SK-N-SH (cell line): Measurements from ENCODE around the gene ZNF439. TPM values are rescaled to one million over a fixed set of nuclear protein-coding genes. Genes with fewer than 3 reads are reported as not detected.

Experiments
- CTCF ChIA-PET: fragments of 300-600, 350-600 bp; formaldehyde crosslinking; extraction: SDS; loops from one replicate; lab custom pipeline; 2021; lab: Yijun Ruan, JAX
- POLR2A ChIA-PET: fragments of 350-600 bp; sonication (Branson Sonifier 250); formaldehyde crosslinking; extraction: SDS; loops from one replicate; lab custom pipeline; 2020; ENCODE audit warnings: antibody characterized with exemption, inconsistent platforms; lab: Yijun Ruan, JAX
- DNase-seq: peaks from one replicate; pipeline ENCODE4 v3.0.0; 2012
- H2AFZ ChIP-seq: fragments of 200-600 bp; sonication (generic); 2 replicates; pipeline ENCODE4 v1.8.1; 2016; ENCODE audit warnings: antibody characterized with exemption, mild to moderate bottlenecking, low read depth
- H3F3A ChIP-seq: fragments of 200-600 bp; sonication (generic); replicated peaks from 2 replicates; pipeline ENCODE3; 2016; ENCODE audit warnings: antibody characterized with exemption, mild to moderate bottlenecking; ENCODE audit not compliant: insufficient read depth
- H3K27ac ChIP-seq, 2 experiments: fragments of 200-500 bp in 1 of 2; fragments of 200-600 bp in 1 of 2; sonication (Bioruptor generic) in 1 of 2; sonication (generic), shearing (Covaris generic) in 1 of 2; 2 replicates each; pipeline versions ENCODE4 v1.5.1 to v1.6.1; 2014 to 2016; ENCODE audit warnings: low read depth in 2 of 2, inconsistent platforms in 1 of 2, low read length in 1 of 2, mild to moderate bottlenecking in 1 of 2, mixed read lengths in 1 of 2
- H3K27me3 ChIP-seq: fragments of 200-600 bp; sonication (generic), shearing (Covaris generic); 2 replicates; pipeline ENCODE4 v1.6.1; 2016; ENCODE audit warnings: mixed run types; ENCODE audit not compliant: insufficient read depth
- H3K36me3 ChIP-seq, 2 experiments: fragments of 200-500 bp in 1 of 2; fragments of 200-600 bp in 1 of 2; sonication (Bioruptor generic) in 1 of 2; sonication (generic) in 1 of 2; replicated peaks in 1 of 2; 2 replicates each; pipeline versions ENCODE3 to v1.5.1; 2014 to 2016; ENCODE audit warnings: low read length in 1 of 2, mild to moderate bottlenecking in 1 of 2; ENCODE audit not compliant: insufficient read depth in 2 of 2, control insufficient read depth in 1 of 2
- H3K4me1 ChIP-seq, 2 experiments: fragments of 200-500 bp in 1 of 2; fragments of 200-600 bp in 1 of 2; sonication (Bioruptor generic) in 1 of 2; sonication (generic), shearing (Covaris generic) in 1 of 2; 2 replicates each; pipeline versions ENCODE4 v1.5.1 to v1.6.1; 2014 to 2016; ENCODE audit warnings: low read depth in 1 of 2, low read length in 1 of 2, mixed run types in 1 of 2; ENCODE audit not compliant: insufficient read depth in 2 of 2, control insufficient read depth in 1 of 2
- H3K4me2 ChIP-seq: fragments of 200-600 bp; sonication (generic), shearing (Covaris generic); 2 replicates; pipeline ENCODE4 v1.6.1; 2017; ENCODE audit warnings: mixed run types
- H3K4me3 ChIP-seq, 2 experiments: fragments of 200-500 bp in 1 of 2; fragments of 200-600 bp in 1 of 2; sonication (Bioruptor generic) in 1 of 2; sonication (generic), shearing (Covaris generic) in 1 of 2; 2 replicates each; pipeline versions ENCODE4 v1.5.1 to v1.8.1; 2014 to 2016; ENCODE audit warnings: low read depth in 2 of 2, inconsistent platforms in 1 of 2, low read length in 1 of 2, mild to moderate bottlenecking in 1 of 2, mixed read lengths in 1 of 2, moderate library complexity in 1 of 2
- H3K79me2 ChIP-seq: fragments of 200-600 bp; sonication (generic); 2 replicates; pipeline ENCODE4 v1.8.1; 2017; ENCODE audit warnings: mild to moderate bottlenecking; ENCODE audit not compliant: insufficient read depth
- H3K9ac ChIP-seq: fragments of 200-600 bp; sonication (generic); 2 replicates; pipeline ENCODE4 v1.6.1; 2017; ENCODE audit warnings: mixed run types
- H3K9me2 ChIP-seq: fragments of 200-600 bp; sonication (generic); 2 replicates; pipeline ENCODE4 v1.6.1; 2017; ENCODE audit warnings: mixed run types
- H3K9me3 ChIP-seq: fragments of 200-600 bp; sonication (generic); 2 replicates; pipeline ENCODE4 v1.6.1; 2017; ENCODE audit warnings: mixed run types, mild to moderate bottlenecking, moderate library complexity
- H4K20me1 ChIP-seq: fragments of 200-600 bp; sonication (generic); 2 replicates; pipeline ENCODE4 v1.6.1; 2017; ENCODE audit warnings: mild to moderate bottlenecking, mixed run types; ENCODE audit not compliant: insufficient read depth
- ELF1 ChIP-seq: IDR thresholded peaks from 2 replicates; pipeline ENCODE4 v1.4.0; 2012
- EP300 ChIP-seq, 2 experiments: IDR thresholded peaks; 2 replicates each; pipeline versions ENCODE4 v1.4.0 to v1.6.1; 2012; ENCODE audit warnings: borderline replicate concordance in 1 of 2, low read depth in 1 of 2, low read length in 1 of 2
- EZH2phosphoT487 ChIP-seq: fragments of 200-600 bp; sonication (generic); IDR thresholded peaks from 2 replicates; pipeline ENCODE4 v1.6.1; 2017; ENCODE audit warnings: low read depth, mixed run types, mild to moderate bottlenecking, antibody characterized with exemption, moderate library complexity, borderline replicate concordance
- FOSL2 ChIP-seq: IDR thresholded peaks from 2 replicates; pipeline ENCODE4 v1.4.0; 2012; ENCODE audit warnings: low read depth, mild to moderate bottlenecking, moderate library complexity, borderline replicate concordance
- FOXJ3 ChIP-seq: sonication (generic); formaldehyde crosslinking; IDR thresholded peaks from 2 replicates; pipeline ENCODE4 v1.5.1; 2020; ENCODE audit warnings: mild to moderate bottlenecking, missing genetic modification reagents
- FOXM1 ChIP-seq: IDR thresholded peaks from 2 replicates; pipeline ENCODE4 v1.4.0; 2012; ENCODE audit warnings: low read depth, mild to moderate bottlenecking
- JUND ChIP-seq: IDR thresholded peaks from 2 replicates; pipeline ENCODE4 v1.4.0; 2012
- MAX ChIP-seq: IDR thresholded peaks from 2 replicates; pipeline ENCODE4 v1.4.0; 2012; ENCODE audit warnings: low read depth
- POLR2AphosphoS5 ChIP-seq: IDR thresholded peaks from 2 replicates; pipeline ENCODE4 v1.6.1; 2012; ENCODE audit warnings: low read depth, low read length
- RCOR1 ChIP-seq: fragments of 150-350 bp; IDR thresholded peaks from 2 replicates; pipeline ENCODE4 v1.6.1; 2017; ENCODE audit warnings: antibody characterized with exemption, low read length
- REST ChIP-seq: IDR thresholded peaks from 2 replicates; pipeline ENCODE4 v1.6.1; 2012; ENCODE audit warnings: mild to moderate bottlenecking, low read depth, low read length, moderate library complexity
- RXRA ChIP-seq: IDR thresholded peaks from 2 replicates; pipeline ENCODE4 v1.4.0; 2012; ENCODE audit warnings: low read depth, mild to moderate bottlenecking, borderline replicate concordance
- SIN3A ChIP-seq: IDR thresholded peaks from 2 replicates; pipeline ENCODE4 v1.6.1; 2012; ENCODE audit warnings: low read depth, mild to moderate bottlenecking, low read length, moderate library complexity, borderline replicate concordance
- TAF1 ChIP-seq: IDR thresholded peaks from 2 replicates; pipeline ENCODE4 v1.6.1; 2012; ENCODE audit warnings: low read depth, mild to moderate bottlenecking, low read length, moderate library complexity, borderline replicate concordance
- TEAD4 ChIP-seq: IDR thresholded peaks from 2 replicates; pipeline ENCODE4 v1.4.0; 2012; ENCODE audit warnings: mild to moderate bottlenecking, borderline replicate concordance; ENCODE audit not compliant: insufficient read depth
- YY1 ChIP-seq: IDR thresholded peaks from 2 replicates; pipeline ENCODE4 v1.4.0; 2012; ENCODE audit warnings: low read depth, mild to moderate bottlenecking
- WGBS: methylation state at CpG from one replicate; pipeline ENCODE4 v1.1.6; 2017; ENCODE audit warnings: low lambda C conversion rate; 5-methylcytosine and 5-hydroxymethylcytosine counted together
- polyA plus RNA-seq, 3 experiments: library from polyadenylated mRNA; depleted of rRNA; stranded (reverse); fragments of >200 nt; gene quantifications; 2 replicates each; pipeline ENCODE4 v1.2.3, GENCODE V29; 2012
- TF ChIP-seq, protein P1 (sequence below): fragments of 150-350 bp; IDR thresholded peaks from 2 replicates; pipeline ENCODE4 v1.6.1; 2016; ENCODE audit warnings: mild to moderate bottlenecking, low read depth, low read length

ZNF439 gene
- polyA plus RNA-seq, 1 of the 3 experiments (the other 2 are of a cell fraction), result 1.7 TPM

GRCh38 chr19:11856596-11857250 is 8.2 kb downstream of the ZNF439 start:
- POLR2A ChIA-PET, result no interaction called here

More at GRCh38 chr19:11856596-11857250, 8.2 kb downstream of the ZNF439 start:
- H3K27ac ChIP-seq, result no peak overlapping the region
- 72% methylated on average over 12 of the region's 12 CpGs for WGBS
- peaks cover 6% of the 10 kb centered on the region; the same call in 1 of the 2 replicates for H3K79me2 ChIP-seq
- H3K36me3 ChIP-seq, result no peaks in the 10 kb centered on the region
- H2AFZ ChIP-seq, result no peak overlapping the region
- no peak overlapping the region for H3K9ac ChIP-seq
- TF ChIP-seq RXRA (no peak), TEAD4 (no peak), TAF1 (no peak), REST (no peak), FOXM1 (no peak), FOXJ3 (CRISPR knock-in tag) (no peak), SIN3A (no peak), FOSL2 (no peak), ELF1 (no peak), EP300 (IDR thresholded peaks at IDR 0.05; ENCODE audit: borderline replicate concordance in 1 of 2, low read depth in 1 of 2, low read length in 1 of 2) (no peak), YY1 (no peak), MAX (no peak), POLR2AphosphoS5 (no peak), JUND (no peak), RCOR1 (no peak), EZH2phosphoT487 (no peak)
- TF ChIP-seq, protein P1, sequence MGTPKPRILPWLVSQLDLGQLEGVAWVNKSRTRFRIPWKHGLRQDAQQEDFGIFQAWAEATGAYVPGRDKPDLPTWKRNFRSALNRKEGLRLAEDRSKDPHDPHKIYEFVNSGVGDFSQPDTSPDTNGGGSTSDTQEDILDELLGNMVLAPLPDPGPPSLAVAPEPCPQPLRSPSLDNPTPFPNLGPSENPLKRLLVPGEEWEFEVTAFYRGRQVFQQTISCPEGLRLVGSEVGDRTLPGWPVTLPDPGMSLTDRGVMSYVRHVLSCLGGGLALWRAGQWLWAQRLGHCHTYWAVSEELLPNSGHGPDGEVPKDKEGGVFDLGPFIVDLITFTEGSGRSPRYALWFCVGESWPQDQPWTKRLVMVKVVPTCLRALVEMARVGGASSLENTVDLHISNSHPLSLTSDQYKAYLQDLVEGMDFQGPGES, result no peak
- TF ChIP-seq, all 33 proteins: peak for 0
- H3K4me3 ChIP-seq, result no peak overlapping the region; a peak in 1 of 4 replicates
- no peak overlapping the region for H3K4me2 ChIP-seq
- no peaks in the 10 kb centered on the region for H3K4me1 ChIP-seq
- H4K20me1 ChIP-seq, result no peaks in the 10 kb centered on the region
- H3K9me3 ChIP-seq, result no peaks in the 10 kb centered on the region
- DNase-seq, result no peak
- no peaks in the 10 kb centered on the region for H3F3A ChIP-seq
- no peaks in the 10 kb centered on the region for H3K9me2 ChIP-seq
- CTCF ChIA-PET, result interaction anchor here (0.6 kb wide), 1 partner anchor 59 kb away, joined by 3 read pairs; no protein-coding TSS in a partner anchor
- H3K27me3 ChIP-seq, result no peaks in the 10 kb centered on the region
